Measurements from ENCODE around the gene CFAP99.
"Not testable (repeated sequence)": the region's sequence is repeated elsewhere in the genome, so short reads cannot be mapped to it uniquely, and the experiment has no call there.

CFAP99 gene

DNA sequence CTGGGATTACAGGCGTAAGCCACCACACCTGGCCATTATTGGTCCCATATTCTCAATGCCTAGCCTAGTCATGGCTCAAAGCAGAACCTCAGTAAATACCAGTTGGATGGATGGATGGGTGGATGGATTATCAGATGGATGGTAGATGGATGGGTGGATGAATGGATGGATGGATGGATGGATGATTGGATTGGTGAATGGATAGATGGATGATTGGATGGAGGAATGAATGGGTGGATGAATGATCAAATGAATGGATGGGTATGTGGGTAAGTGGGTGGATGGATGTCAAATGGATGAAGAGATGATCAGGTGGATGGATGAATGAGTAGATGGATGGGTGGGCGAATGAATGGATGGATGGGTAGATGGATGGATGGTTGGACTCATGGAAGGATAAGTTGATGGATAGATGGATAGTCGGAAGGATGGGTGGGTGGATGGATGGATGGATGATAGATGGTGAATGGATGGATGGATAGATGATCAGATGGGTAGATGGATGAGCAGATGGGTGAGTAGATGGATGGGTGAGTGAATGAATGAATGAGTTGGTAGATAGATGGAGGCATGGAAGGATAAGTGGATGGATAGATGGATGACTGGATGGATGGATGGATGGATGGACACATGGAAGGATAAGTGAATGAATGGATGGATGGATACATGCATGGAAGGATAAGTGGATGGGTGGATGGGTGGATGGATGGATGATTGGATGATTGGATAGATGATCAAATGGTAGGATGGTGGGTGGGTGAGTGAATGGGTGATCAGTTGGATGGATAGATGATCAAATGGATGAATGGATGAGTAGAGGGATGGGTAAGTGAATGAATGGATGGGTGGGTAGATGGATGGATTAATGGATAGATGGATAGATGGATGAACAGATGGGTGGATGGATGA is 28.2 kb downstream of the CFAP99 start:
- no peak for DNase-seq (ENCODE audit: low read depth, low spot score)

DNA sequence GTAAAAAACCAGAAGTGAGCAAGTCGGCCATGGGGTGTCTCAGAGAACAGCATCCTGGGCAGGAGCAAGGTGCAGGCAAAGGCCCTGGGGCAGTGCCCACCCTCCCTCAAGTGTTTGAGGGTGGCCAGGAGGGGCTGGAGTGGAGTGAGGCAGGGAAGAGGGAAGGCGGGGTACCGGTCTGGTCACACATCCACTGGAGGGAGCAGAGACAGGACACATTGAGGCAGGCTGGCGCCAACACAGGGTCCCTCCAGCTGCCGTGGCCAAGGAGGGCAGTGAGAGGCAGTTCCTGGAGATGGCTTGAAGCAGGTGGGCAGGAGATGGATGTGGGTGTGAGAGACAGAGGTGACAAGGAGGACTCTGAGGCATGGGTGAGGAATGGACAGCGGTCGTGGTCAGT is 29.8 kb downstream of the CFAP99 start:
- no peak for DNase-seq (ENCODE audit: low read depth, low spot score)

DNA sequence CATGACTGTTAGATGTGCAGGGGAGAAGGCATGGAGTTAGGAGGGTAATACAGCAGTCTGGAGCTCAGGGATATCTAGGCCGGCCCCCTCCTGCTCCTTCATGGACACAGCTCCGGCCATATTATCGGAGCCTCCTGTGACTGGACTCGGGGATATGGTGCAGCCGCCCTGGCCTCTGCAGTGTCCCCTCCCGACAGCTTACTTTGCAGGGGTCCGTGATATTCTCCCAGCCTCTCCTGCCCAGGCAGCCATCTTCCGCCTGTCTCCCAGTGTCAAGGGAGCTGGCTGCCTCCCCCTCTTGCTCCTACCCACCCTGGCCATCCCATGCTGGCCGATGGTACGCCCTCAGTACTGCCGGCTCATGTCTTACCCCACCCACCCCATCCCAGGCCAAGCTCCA is 30.3 kb downstream of the CFAP99 start:
- DNase-seq (ENCODE audit: low read depth, low spot score) = no peak

DNA sequence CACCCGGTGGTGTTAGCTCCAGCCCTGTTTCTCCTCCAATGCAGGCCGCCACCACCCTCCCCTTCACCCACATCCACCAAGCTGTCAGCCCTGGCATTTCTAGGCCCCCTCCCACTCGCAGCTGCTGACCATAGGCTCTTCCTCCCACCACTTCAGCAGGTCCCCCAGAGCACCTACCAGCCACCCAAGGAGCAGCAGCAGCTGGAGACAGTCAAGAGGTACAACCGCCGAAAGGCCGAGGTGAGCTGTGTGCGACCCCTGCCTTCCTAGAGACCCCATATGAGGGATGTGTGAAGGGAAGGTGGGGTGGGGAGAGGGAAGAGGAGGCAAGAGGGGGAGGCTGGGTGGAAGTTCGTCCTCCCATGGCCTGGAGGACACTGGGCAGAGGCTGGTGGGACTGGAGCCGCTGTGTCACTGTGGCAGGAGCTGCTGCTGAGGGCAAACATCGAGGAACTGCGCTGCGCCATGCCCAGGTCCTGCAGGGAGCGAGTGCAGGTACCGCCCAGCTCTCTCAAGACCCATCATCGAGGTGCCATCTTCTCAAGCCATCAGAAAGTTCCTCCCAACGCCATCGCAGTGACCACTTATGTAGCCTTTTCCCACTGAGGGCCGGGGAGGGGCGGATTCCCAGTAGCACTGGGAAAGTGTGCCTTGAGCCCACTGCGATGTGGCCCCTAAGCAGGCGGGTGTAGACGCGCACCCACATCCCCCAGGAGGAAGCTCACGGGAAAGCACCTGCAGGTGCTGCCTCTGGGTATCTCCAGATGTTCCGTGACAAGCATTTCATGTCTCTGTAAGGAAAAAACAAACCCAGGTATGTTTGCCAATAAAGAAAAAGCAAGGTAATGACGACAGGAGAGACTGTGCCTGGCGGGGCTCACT is 31.0 kb downstream of the CFAP99 start:
- DNase-seq (ENCODE audit: low read depth, low spot score) = no peak

DNA sequence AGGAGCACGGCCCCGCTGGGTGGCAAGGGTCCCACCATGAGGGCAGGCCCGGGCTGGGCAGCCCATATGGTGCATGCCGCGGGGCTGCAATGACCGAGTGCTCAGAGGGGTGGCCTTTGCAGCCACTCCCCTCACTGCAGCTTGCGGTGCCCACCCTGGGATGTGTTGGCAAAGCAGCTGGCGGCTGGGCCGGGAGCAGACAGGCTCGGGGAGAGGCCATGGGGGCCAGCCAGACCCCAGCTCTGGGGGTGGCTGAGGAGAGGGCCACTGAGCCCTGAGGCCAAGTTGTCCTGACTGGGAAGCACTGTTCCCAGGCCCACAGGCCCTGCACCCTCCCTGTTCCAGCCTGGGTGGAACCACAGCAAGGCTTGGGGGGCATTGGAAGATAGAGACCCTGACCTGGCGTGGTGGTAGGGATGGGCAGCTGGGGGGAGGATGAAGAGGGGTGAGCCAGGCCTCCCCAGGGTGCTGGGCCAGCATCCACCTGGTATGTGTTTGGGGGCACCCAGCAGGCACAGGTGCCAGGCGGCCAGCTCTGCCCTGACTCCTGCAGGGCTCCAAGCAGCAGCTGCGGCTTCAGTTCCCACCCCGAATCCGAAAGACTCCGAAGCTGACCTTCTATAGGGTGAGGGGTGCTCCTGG is 31.8 kb downstream of the CFAP99 start:
- no peak for DNase-seq (ENCODE audit: low read depth, low spot score)

DNA sequence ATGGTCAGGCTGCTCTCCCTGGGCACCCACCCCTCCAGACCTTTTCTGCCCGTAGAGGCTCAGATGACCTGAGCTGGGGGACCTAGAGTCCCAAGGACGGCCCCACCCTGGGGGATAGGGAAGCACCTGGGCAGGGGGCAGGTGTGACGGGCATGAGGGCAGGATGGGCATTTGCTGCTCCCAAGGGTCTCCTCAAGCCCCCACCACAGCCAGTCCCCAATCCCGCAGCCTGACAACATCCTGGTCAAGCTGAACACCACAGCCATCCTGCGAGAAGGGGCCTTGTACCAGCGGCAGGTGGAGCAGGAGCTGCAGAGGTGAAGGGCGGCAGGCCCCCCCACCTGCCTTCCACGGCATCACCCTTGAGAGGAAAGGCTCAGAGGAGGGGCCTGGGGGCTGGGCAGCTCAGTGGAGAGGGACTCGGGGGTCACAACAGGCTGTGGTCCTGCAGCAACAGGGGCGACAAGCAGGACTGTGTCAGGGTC is 32.3 kb downstream of the CFAP99 start:
- DNase-seq (ENCODE audit: low read depth, low spot score) = no peak

DNA sequence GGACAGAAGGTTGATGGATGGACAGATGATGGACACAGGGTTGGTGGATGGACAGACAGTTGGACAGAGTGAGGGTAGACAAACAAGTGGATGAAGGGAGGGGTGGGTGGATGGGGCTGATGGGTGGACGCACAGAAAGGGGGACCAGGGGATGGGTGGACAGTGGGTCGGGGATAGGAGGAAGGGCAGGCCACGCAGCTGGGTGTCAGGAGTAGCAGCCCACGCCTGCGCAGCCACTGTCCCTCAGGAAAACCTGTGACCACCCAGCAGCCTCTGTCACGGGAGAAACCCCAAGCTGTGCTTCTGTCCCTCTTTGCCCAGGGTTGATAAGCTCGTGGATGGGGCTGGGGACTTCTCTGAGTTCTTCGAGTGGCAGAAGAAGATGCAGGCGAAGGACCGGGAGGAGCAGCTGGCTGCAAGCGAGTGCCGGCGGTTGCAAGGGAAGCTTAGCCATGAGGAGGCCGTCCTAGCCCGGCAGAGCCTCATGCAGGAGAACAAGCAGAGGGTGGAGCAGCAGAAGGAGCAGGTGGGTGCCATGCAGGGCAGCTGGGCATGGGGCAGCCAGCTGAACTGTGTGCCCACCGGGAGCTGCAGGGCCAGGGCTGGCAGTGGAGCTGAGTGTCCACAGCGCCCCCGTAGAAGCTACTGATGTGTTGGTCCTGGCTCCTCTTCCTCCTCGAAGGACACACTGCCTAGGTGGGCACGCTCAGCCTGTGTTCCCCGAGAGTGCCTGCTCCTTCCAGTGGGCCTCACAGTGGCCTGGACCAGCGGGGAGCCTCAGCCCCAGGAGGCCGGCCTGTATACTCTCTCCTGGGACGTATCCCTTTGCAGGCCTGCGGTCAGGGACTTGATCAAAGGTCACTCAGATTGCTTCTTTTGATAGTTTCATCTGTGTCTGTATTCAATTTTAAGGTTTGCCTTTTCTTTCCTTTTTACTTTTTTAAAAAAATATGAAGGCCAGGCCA is 33.3 kb downstream of the CFAP99 start:
- no peak for DNase-seq (ENCODE audit: low read depth, low spot score)

DNA sequence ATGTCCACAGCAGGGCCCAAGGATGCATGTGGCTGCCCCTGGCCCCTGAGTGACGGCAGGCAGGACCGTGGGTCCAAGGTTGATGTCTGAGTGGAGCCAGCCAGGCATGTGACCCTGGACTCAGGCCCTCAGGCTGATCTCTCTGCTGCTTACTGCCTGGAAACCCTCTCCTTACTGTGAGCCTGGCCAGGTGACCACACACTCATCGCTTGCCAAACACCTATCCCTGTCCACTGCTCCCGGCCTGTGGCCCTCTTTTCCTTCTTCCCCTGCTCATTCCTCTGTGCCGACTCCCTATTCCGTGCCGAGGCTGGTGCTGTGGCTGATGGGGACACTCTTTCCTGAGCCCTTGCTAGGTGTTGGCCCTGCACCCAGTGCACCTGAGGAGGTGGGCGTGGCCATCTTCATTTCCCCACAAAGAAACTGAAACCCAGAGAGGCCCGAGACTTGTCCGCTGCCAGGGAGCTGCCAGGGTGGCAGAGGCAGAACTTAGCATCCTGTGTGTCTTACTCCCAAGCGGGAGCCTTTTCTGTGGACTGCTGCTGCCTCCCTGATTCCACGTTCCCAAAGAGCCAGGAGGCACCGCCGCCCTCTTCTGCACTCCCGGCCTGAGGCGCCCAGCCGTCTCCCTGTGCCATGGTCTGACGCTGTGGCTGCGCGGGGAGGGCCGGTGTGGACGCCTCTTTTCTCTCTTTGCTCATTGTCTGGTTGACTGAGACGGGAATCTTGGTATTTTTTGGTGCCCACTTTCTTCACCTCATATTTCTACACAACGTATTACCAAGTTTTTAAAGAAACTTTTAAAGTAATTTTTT is 38.9 kb downstream of the CFAP99 start:
- no peak for DNase-seq (ENCODE audit: low read depth, low spot score)

DNA sequence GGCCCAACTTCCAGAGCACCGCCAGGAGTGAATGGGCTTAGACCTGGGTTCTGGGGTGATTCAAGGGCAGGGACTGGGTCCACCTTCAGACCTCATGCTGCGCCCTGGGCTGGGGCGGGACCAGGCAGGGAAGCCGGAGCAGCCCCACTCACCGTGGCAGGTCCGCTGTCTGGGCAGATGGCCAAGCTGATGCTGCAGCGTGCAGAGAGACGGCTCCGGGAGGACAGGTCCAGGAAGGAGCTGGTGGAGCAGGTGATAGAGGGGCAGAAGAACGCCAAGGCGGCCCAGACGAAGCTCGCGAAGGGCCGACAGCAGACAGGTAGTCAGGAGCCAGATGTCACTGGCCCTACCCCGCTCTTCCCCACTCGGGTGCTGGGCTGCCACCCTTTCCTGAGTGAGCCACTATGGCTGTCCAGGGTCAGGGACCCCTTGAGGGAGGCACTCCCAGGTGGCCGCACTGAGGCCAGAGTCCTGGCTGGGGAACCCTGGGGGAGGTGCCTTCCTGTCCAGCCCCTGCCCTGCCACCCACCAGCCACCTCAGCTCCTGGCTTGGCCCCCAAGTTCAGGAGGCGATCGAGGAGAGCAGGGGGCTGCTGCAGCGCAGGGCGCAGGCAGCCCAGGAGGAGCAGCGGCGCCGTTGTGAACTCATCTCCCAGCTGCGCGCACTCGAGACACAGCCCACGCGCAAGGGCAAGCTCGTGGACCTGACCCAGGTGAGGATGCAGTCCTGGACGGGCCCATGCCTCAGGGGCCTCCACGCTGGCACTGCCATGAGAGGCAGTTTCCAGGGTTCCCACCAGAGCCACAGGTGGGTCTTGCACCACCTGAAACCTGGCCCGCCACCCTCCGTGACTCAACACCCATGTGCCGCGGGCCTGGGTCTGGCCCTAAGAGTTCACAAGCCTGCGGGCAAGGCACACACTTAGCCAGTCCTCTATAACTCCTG is 40.1 kb downstream of the CFAP99 start:
- DNase-seq (ENCODE audit: low read depth, low spot score) = no peak

DNA sequence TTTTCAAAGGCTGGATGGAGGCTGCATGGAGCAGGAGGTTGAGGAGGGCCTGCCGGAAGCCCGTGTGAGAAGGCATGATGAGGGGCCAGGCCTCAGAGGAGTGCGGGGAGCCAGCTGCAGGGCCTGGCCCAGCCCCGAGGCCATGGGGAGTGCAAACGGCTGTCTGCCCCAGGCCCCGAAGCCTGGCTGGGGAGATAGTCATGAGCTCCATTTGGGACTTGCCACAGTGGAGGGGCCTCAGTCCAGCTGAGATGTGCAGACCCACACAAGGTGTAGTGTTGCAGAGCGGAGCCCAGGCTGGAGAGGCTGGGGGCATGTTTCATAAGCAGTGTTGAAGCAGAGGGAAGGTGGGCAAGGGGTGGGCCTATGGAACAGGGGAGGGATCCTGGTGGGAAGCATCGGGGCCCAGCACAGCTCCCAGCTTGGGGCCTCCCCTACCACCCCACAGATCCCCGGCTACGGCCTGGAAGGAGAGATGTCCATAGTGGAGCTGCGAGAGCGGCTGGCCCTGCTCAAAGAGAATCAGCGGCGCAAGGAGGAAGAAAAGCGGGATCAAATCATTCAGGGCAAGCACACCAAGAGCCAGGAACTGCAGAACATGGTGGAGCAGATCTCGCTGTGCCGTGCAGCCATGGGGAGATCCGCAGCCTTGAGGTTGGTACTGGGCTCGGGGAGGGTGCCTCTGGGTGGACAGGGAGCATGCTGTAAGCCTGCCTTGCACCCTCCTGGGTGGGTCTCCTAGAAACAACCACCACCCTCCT is 41.0 kb downstream of the CFAP99 start:
- no peak for DNase-seq (ENCODE audit: low read depth, low spot score)

DNA sequence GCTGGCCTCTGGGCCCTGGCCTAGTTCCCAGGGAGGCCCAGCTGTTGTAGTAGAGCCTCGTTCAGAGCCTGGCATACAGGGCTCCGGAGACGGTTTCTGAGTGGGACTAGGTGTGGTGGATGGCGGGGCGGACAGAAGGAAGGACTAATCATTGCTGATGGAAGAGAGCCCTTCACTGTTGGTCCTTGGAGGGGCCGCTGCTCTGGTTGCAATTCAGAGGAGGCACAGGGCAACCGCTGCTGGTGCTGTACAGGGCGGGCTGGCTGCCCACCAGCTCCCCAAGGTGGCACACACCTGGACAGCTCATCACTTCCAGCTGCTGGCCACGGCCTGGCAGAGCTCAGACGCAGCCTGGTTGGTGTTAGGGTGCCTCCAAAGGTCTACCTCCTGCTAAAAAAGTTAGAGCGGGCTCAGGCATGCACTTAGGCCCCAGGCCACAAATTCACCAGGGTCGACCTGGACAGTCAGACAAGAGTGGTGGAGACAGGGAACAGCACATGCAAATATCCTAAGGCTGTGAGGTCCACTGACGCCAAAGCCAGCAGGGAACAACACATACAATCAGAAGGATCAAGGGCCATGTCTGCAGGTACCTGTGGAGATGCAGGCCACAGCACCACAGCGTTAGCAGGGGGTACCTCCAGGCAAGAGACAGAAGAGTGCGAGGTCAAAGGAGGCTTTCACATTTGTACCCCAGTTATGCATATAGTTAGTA is 42.6 kb downstream of the CFAP99 start:
- no peak for DNase-seq (ENCODE audit: low read depth, low spot score)

DNA sequence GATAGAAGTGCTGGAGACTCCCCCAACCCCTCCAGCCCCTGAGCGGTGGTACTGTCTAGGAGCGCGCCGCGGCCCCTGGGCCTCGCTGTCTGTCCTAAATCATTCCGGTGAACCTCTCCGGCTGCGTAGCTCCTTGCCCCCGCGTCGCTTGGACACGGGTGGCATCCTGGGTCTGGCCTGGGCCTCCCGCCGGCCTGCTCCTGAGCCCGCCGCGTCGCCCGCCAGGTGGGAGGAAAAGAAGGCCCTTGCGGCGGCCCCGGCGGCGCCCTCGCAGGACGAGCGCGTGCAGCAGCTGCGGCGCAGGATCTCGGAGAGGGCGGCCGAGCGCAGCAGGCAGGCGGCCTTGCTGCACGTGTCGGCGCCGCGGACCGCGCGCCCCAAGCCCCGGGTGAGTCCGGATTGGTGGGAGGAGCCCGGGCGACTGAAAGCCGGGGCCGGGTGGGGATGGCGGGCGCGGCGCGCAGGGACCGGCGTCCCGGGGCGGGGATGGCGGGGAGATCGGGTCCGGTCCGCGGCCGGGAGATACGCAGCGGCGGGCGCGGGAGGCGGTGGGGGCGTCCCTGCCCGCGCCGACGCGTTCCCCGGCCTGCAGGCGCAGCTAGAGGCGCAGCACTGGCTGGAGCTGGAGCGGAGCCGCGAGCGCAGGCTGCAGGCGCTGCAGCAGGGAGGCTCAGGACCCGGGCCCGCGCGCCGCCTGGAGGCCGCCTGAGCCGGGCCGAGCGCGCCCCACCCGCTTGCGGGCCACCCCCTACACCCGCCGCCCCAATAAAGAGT is 43.6 kb downstream of the CFAP99 start:
- no peak for DNase-seq (ENCODE audit: low read depth, low spot score)

DNA sequence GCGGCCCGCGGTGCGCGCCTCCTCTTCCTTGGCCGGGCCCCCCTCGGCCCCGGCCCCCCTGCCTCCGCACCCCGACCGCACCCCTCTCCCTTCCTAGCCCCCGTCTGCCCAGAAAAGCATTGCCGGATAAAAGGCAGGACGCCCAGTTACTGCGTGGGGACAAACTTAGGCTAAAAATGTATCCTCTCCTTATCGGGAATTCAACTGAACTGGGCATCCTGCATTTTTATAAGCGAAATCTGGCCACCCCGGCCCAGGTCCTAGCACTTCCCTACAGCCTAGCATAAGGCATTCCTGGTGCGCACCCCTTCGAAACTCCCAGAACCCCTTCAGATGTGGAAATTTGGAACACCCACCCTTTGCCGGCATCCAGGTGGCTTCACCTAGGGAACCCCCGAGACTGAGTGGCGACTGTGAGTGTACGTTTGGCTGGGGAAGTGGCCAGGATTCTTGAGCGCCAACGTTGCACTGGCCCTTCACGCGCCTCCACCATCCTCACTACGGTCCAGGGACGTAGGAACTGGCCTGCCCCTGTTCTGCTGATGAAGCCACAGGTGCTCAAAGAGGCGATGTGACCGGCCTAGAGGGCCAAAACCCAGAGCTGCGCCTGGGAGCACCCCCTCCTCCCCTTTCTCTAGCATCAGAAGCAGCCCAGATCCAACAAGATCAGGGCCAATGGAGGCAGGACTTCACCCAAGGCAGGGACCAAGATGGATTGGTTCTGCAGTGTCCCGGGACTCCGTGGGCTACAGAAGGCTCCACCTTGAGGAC is 44.4 kb downstream of the CFAP99 start:
- no peak for DNase-seq (ENCODE audit: low read depth, low spot score)

DNA sequence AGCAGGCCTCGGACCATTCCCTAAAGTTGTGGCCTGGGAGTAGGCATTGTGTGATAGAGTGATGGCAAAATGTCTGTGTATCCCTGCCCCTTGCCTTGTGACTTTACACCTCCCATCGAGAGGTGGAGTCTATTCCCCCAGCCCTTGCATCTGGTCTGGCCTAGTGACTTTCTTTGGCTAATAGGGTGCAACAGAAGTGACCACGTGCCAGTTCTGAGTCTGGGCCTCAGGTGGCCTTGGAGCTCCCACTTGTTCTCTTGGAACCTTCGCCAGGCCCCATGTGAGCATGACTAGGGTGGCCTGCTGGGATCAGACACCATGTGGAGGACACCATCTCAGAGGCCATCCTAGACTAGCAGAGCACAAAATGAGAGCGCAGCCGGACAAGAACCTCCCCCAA is 46.3 kb downstream of the CFAP99 start:
- no peak for DNase-seq (ENCODE audit: low read depth, low spot score)

DNA sequence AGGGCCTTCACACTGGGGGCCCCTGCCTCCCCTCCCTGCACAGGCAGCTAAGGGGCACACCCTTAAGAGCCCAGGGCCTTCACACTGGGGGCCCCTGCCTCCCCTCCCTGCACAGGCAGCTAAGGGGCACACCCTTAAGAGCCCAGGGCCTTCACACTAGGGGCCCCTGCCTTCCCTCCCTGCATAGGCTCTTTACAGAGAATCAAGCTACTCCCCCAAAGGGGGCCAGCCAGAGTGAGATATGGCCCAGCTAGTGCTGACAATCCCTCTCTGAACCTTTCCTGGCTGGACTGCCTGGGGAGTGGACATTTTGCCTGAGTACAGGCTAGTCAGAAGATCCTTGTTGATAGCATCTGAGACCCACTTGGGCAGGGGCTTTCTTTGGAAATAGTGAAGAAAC is 46.8 kb downstream of the CFAP99 start:
- DNase-seq (ENCODE audit: low read depth, low spot score) = not testable (repeated sequence)
